ENCODE results near the gene GALK1. TPM values are rescaled to one million over a fixed set of nuclear protein-coding genes. Genes with fewer than 3 reads are reported as not detected.

The GALK1 gene
- total RNA-seq, 1 experiment from 2014 or later, result 75.0 TPM

DNA sequence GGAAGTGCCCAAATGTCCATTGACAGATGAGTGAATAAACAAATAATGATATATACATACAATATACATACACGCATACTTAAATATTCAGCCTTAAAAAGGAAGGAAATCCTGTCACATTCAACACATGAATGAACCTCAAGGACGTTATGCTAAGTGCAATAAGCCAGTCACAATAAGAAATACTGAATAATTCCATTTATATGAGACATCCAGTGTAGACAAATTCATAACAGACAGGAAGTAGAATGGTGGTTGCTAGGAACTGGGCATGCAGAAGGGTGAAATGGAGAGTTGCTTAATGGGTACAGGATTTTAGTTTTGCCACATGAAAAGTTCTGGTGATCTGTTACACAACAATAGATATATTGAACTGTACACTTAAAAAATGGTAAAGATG, 52.5 kb downstream of the GALK1 start:
- DNase-seq, result peak; percentile 40
- POLR2A ChIA-PET (ENCODE audit: unreplicated experiment), result no interaction called here

More for the DNA sequence above, 52.5 kb downstream of the GALK1 start:
- no peak overlapping the region for H2AFZ ChIP-seq (ENCODE audit: low read length)
- H3F3A ChIP-seq (ENCODE audit: low read length, unreplicated experiment), result no peaks in the 10 kb centered on the region
- no peak overlapping the region for H3K9ac ChIP-seq (ENCODE audit: low read length)
- H3K4me3 ChIP-seq (ENCODE audit: low read length), result no peak overlapping the region
- no peaks in the 10 kb centered on the region for H3K79me2 ChIP-seq (ENCODE audit: low read length)
- H3K9me2 ChIP-seq (replicated peaks; ENCODE audit: low read length), result no peaks in the 10 kb centered on the region
- ATAC-seq, result peak; percentile 67
- CTCF ChIA-PET, result no interaction called here
- no peaks in the 10 kb centered on the region for H3K9me3 ChIP-seq (ENCODE audit: low read length)
- H3K36me3 ChIP-seq (ENCODE audit: low read depth, low read length), result peaks cover 12% of the 10 kb centered on the region
- TF ChIP-seq EZH2 (IDR thresholded peaks at IDR 0.05; ENCODE audit: low read length, unreplicated experiment), result no peak
- TF ChIP-seq EZH2phosphoT487 (IDR thresholded peaks at IDR 0.05; ENCODE audit: borderline replicate concordance, low read length), result no peak
- TF ChIP-seq, protein P1, sequence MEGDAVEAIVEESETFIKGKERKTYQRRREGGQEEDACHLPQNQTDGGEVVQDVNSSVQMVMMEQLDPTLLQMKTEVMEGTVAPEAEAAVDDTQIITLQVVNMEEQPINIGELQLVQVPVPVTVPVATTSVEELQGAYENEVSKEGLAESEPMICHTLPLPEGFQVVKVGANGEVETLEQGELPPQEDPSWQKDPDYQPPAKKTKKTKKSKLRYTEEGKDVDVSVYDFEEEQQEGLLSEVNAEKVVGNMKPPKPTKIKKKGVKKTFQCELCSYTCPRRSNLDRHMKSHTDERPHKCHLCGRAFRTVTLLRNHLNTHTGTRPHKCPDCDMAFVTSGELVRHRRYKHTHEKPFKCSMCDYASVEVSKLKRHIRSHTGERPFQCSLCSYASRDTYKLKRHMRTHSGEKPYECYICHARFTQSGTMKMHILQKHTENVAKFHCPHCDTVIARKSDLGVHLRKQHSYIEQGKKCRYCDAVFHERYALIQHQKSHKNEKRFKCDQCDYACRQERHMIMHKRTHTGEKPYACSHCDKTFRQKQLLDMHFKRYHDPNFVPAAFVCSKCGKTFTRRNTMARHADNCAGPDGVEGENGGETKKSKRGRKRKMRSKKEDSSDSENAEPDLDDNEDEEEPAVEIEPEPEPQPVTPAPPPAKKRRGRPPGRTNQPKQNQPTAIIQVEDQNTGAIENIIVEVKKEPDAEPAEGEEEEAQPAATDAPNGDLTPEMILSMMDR (conservative IDR thresholded peaks at IDR 0.05; ENCODE audit: low read depth, low read length), result no peak
- H4K20me1 ChIP-seq (ENCODE audit: low read length), result no peaks in the 10 kb centered on the region
- H3K4me2 ChIP-seq (ENCODE audit: low read length), result no peak overlapping the region
- peaks cover 11% of the 10 kb centered on the region for H3K4me1 ChIP-seq (ENCODE audit: insufficient read depth, low read length)
- no TSS peak for BruUV-seq (replicated peaks)
- H3K27me3 ChIP-seq (ENCODE audit: low read length), result no peaks in the 10 kb centered on the region
- intact Hi-C loops (cut with micrococcal nuclease), result no loop called here
- H3K27ac ChIP-seq (ENCODE audit: low read length), result no peak overlapping the region

Small RNA genes lying within 50 kb of the gene (microRNA-seq; reads per million reads assigned to microRNA genes)
- 1.8 reads per million for gene MIR4738 (ENCODE audit: unreplicated experiment)

Other genes starting within 250 kb of the GALK1 start
- 22.0 and 28.3 TPM in 2 replicates for gene CASKIN2, start 249.7 kb downstream of the GALK1 start, total RNA-seq (2014; rRNA removed)
- 61.6 and 70.4 TPM in 2 replicates for gene TSEN54, start 248.7 kb downstream of the GALK1 start, total RNA-seq (2014; rRNA removed)
- 92.9 and 122 TPM in 2 replicates for gene LLGL2, start 239.5 kb downstream of the GALK1 start, total RNA-seq (2014; rRNA removed)
- gene MYO15B, start 177.4 kb downstream of the GALK1 start, total RNA-seq (2014; rRNA removed), result 3.2 and 7.1 TPM in 2 replicates
- gene SMIM5, start 131.8 kb downstream of the GALK1 start, total RNA-seq (2014; rRNA removed), result 2.3 and 4.3 TPM in 2 replicates
- 54.2 and 97.7 TPM in 2 replicates for gene RECQL5, start 98.0 kb downstream of the GALK1 start, total RNA-seq (2014; rRNA removed)
- 97.8 and 115 TPM in 2 replicates for gene SAP30BP, start 97.9 kb downstream of the GALK1 start, total RNA-seq (2014; rRNA removed)
- 273 and 362 TPM in 2 replicates for gene ITGB4, start 43.7 kb downstream of the GALK1 start, total RNA-seq (2014; rRNA removed)
- gene UNK, start 19.6 kb upstream of the GALK1 start, total RNA-seq (2014; rRNA removed), result 21.8 and 22.9 TPM in 2 replicates
- 43.9 and 53.8 TPM in 2 replicates for gene UNC13D, start 79.2 kb upstream of the GALK1 start, total RNA-seq (2014; rRNA removed)
- 49.7 and 51.8 TPM in 2 replicates for gene WBP2, start 90.1 kb upstream of the GALK1 start, total RNA-seq (2014; rRNA removed)
- 73.7 and 109 TPM in 2 replicates for gene TRIM47, start 113.4 kb upstream of the GALK1 start, total RNA-seq (2014; rRNA removed)
- gene TRIM65, start 131.8 kb upstream of the GALK1 start, total RNA-seq (2014; rRNA removed), result 32.3 and 48.9 TPM in 2 replicates
- gene MRPL38, start 139.7 kb upstream of the GALK1 start, total RNA-seq (2014; rRNA removed), result 74.5 and 124 TPM in 2 replicates
- 35.3 and 39.2 TPM in 2 replicates for gene FBF1, start 175.8 kb upstream of the GALK1 start, total RNA-seq (2014; rRNA removed)
- gene ACOX1, start 214.0 kb upstream of the GALK1 start, total RNA-seq (2014; rRNA removed), result 63.2 and 74.9 TPM in 2 replicates
- gene TEN1, start 214.0 kb upstream of the GALK1 start, total RNA-seq (2014; rRNA removed), result 58.3 and 62.4 TPM in 2 replicates
- 4.3 and 8.5 TPM in 2 replicates for gene CDK3, start 235.7 kb upstream of the GALK1 start, total RNA-seq (2014; rRNA removed)

Data from PC-3 (cell line).